HepG2 (cell line): Measurements from ENCODE around the gene CCL23.

Experiments used
- EZH2 ChIP-seq: conservative IDR thresholded peaks from 2 replicates; pipeline ENCODE4 v1.6.1; 2012; ENCODE audit warnings: mild to moderate bottlenecking, low read depth, low read length, moderate library complexity
- MAZ ChIP-seq, 2 experiments: sonication (generic) in 1 of 2; formaldehyde crosslinking in 1 of 2; IDR thresholded peaks; 2 replicates each; pipeline versions ENCODE4 v1.5.0 to v1.6.1; 2012 to 2020; ENCODE audit warnings: low read depth in 2 of 2, mild to moderate bottlenecking in 2 of 2, borderline replicate concordance in 1 of 2, improper control_type of control experiment in 1 of 2, low read length in 1 of 2, missing genetic modification reagents in 1 of 2, moderate library complexity in 1 of 2
- POLR2A ChIP-seq, 2 experiments: IDR thresholded peaks; 2 replicates each; pipeline ENCODE4 v1.6.1; 2011; ENCODE audit warnings: low read depth in 2 of 2, low read length in 2 of 2, mild to moderate bottlenecking in 1 of 2, moderate library complexity in 1 of 2; ENCODE audit not compliant: insufficient read depth in 1 of 2
- POLR2AphosphoS5 ChIP-seq: IDR thresholded peaks from 2 replicates; pipeline ENCODE4 v1.6.1; 2012; ENCODE audit warnings: low read depth, low read length
- SMAD3 ChIP-seq: sonication (generic); formaldehyde crosslinking; IDR thresholded peaks from 2 replicates; pipeline ENCODE4 v1.4.0; 2020; ENCODE audit warnings: missing genetic modification reagents
- SOX6 ChIP-seq, 2 experiments: fragments of 450-650 bp in 1 of 2; sonication (generic) in 1 of 2; formaldehyde crosslinking in 1 of 2; IDR thresholded peaks; 2 replicates each; pipeline versions ENCODE4 v1.4.0 to v1.6.1; 2017 to 2020; ENCODE audit warnings: antibody characterized with exemption in 1 of 2, mild to moderate bottlenecking in 1 of 2, missing genetic modification reagents in 1 of 2
- ZNF136 ChIP-seq: sonication (generic); formaldehyde crosslinking; IDR thresholded peaks from 2 replicates; pipeline ENCODE4 v1.8.1; 2022; ENCODE audit warnings: low read depth, mild to moderate bottlenecking, moderate library complexity, missing genetic modification reagents
- ZNF331 ChIP-seq: sonication (generic); formaldehyde crosslinking; IDR thresholded peaks from 2 replicates; pipeline ENCODE4 v1.4.0; 2020; ENCODE audit warnings: missing genetic modification reagents
- TF ChIP-seq, protein P1 (sequence below), 2 experiments: sonication (generic) in 1 of 2; formaldehyde crosslinking in 1 of 2; IDR thresholded peaks; 2 replicates each; pipeline versions ENCODE4 v1.4.0 to v1.6.1; 2018 to 2020; ENCODE audit warnings: missing genetic modification reagents in 2 of 2, borderline replicate concordance in 1 of 2, low read depth in 1 of 2, mild to moderate bottlenecking in 1 of 2, missing biosample characterization in 1 of 2
- TF ChIP-seq, protein P2 (sequence below): sonication (generic); formaldehyde crosslinking; IDR thresholded peaks from 2 replicates; pipeline ENCODE4 v1.5.0; 2020; ENCODE audit warnings: mild to moderate bottlenecking, missing genetic modification reagents, moderate library complexity
- TF ChIP-seq, protein P3 (sequence below): sonication (generic); formaldehyde crosslinking; IDR thresholded peaks from 2 replicates; pipeline ENCODE4 v1.4.0; 2020; ENCODE audit warnings: missing genetic modification reagents
- TF ChIP-seq, protein P4 (sequence below): sonication (generic); formaldehyde crosslinking; IDR thresholded peaks from 2 replicates; pipeline ENCODE4 v1.8.0; 2023; ENCODE audit warnings: mild to moderate bottlenecking, missing genetic modification reagents

DNA sequence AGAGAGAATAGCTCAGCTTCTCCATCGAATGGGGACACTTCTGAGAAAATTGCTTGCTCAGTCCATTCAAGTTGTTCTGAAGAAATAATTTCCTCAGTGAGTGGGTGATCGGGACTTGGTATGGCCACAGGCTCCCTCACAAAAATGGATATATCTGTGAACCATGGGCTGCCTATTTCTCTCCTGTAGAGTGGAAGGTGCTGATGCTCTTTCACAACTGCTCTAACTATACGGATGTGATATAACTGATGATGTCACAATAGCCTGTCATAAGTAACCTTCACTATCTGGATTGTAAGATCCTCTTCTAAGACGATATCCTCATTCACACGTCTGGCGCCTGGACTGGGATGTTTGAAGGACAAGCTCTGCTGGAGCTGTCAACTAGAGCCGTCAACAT is 41.6 kb upstream of the CCL23 start:
- TF ChIP-seq ZNF136 (no peak), POLR2A (IDR thresholded peaks at IDR 0.05; ENCODE audit: insufficient read depth in 1 of 2, low read depth in 2 of 2, low read length in 2 of 2) (no peak), POLR2AphosphoS5 (no peak), SOX6 (IDR thresholded peaks at IDR 0.05) (no peak), SOX6 (CRISPR knock-in tag; IDR thresholded peaks at IDR 0.05) (no peak), MAZ (IDR thresholded peaks at IDR 0.05; ENCODE audit: borderline replicate concordance, low read depth, low read length) (no peak), MAZ (CRISPR knock-in tag; IDR thresholded peaks at IDR 0.05; ENCODE audit: low read depth) (no peak), ZNF331 (CRISPR knock-in tag) (no peak), SMAD3 (no peak), EZH2 (no peak)
- TF ChIP-seq, protein P1, sequence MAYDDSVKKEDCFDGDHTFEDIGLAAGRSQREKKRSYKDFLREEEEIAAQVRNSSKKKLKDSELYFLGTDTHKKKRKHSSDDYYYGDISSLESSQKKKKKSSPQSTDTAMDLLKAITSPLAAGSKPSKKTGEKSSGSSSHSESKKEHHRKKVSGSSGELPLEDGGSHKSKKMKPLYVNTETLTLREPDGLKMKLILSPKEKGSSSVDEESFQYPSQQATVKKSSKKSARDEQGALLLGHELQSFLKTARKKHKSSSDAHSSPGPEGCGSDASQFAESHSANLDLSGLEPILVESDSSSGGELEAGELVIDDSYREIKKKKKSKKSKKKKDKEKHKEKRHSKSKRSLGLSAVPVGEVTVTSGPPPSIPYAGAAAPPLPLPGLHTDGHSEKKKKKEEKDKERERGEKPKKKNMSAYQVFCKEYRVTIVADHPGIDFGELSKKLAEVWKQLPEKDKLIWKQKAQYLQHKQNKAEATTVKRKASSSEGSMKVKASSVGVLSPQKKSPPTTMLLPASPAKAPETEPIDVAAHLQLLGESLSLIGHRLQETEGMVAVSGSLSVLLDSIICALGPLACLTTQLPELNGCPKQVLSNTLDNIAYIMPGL (CRISPR knock-in tag; IDR thresholded peaks at IDR 0.05; ENCODE audit: borderline replicate concordance in 1 of 2, low read depth in 1 of 2): no peak
- TF ChIP-seq, protein P2, sequence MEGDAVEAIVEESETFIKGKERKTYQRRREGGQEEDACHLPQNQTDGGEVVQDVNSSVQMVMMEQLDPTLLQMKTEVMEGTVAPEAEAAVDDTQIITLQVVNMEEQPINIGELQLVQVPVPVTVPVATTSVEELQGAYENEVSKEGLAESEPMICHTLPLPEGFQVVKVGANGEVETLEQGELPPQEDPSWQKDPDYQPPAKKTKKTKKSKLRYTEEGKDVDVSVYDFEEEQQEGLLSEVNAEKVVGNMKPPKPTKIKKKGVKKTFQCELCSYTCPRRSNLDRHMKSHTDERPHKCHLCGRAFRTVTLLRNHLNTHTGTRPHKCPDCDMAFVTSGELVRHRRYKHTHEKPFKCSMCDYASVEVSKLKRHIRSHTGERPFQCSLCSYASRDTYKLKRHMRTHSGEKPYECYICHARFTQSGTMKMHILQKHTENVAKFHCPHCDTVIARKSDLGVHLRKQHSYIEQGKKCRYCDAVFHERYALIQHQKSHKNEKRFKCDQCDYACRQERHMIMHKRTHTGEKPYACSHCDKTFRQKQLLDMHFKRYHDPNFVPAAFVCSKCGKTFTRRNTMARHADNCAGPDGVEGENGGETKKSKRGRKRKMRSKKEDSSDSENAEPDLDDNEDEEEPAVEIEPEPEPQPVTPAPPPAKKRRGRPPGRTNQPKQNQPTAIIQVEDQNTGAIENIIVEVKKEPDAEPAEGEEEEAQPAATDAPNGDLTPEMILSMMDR (CRISPR knock-in tag): no peak
- TF ChIP-seq, protein P3, sequence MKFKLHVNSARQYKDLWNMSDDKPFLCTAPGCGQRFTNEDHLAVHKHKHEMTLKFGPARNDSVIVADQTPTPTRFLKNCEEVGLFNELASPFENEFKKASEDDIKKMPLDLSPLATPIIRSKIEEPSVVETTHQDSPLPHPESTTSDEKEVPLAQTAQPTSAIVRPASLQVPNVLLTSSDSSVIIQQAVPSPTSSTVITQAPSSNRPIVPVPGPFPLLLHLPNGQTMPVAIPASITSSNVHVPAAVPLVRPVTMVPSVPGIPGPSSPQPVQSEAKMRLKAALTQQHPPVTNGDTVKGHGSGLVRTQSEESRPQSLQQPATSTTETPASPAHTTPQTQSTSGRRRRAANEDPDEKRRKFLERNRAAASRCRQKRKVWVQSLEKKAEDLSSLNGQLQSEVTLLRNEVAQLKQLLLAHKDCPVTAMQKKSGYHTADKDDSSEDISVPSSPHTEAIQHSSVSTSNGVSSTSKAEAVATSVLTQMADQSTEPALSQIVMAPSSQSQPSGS: no peak
- TF ChIP-seq, protein P4, sequence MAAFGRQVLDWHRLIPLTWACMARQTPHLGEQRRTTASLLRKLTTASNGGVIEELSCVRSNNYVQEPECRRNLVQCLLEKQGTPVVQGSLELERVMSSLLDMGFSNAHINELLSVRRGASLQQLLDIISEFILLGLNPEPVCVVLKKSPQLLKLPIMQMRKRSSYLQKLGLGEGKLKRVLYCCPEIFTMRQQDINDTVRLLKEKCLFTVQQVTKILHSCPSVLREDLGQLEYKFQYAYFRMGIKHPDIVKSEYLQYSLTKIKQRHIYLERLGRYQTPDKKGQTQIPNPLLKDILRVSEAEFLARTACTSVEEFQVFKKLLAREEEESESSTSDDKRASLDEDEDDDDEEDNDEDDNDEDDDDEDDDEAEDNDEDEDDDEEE (CRISPR knock-in tag): no peak
